ENCODE measurements around the gene DHRS3.

DHRS3 gene

GRCh38 chr1:12614402-12615158 is 3.4 kb downstream of the DHRS3 start:
- DNase-seq (ENCODE audit: low read depth), result no peak
- TF ChIP-seq, protein P1, sequence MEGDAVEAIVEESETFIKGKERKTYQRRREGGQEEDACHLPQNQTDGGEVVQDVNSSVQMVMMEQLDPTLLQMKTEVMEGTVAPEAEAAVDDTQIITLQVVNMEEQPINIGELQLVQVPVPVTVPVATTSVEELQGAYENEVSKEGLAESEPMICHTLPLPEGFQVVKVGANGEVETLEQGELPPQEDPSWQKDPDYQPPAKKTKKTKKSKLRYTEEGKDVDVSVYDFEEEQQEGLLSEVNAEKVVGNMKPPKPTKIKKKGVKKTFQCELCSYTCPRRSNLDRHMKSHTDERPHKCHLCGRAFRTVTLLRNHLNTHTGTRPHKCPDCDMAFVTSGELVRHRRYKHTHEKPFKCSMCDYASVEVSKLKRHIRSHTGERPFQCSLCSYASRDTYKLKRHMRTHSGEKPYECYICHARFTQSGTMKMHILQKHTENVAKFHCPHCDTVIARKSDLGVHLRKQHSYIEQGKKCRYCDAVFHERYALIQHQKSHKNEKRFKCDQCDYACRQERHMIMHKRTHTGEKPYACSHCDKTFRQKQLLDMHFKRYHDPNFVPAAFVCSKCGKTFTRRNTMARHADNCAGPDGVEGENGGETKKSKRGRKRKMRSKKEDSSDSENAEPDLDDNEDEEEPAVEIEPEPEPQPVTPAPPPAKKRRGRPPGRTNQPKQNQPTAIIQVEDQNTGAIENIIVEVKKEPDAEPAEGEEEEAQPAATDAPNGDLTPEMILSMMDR (IDR thresholded peaks at IDR 0.05; ENCODE audit: low read depth, low read length, missing control alignments), result peak; percentile 5
- in situ Hi-C loops (cut with HindIII; ENCODE audit: low sequenced_read_pairs), result no loop called here
- peak overlapping the region; percentile 92 for H3K4me3 ChIP-seq (ENCODE audit: low read depth, low read length)

DNA sequence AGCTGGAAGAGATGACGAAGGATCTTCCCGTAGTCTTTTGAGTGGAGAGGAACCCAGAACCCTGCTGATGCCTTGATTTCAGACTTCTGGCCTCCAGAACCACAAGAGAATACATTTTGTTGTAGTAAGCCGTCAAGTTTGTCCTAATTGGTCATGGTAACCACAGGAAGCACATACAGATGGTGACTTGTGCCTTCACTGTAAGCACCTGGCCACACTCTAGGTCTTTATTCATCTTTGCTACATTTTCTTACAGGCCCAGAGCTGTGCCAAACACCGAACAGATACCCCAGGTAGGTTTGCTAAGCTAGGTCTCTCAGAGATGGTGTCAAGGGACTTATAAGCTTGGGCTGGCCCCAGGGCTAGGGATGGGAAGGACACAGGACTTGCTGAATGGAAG is 4.8 kb downstream of the DHRS3 start:
- H3K4me3 ChIP-seq (ENCODE audit: low read depth, low read length), result peak overlapping the region; percentile 92
- in situ Hi-C loops (cut with HindIII; ENCODE audit: low sequenced_read_pairs), result no loop called here
- TF ChIP-seq, protein P1 (IDR thresholded peaks at IDR 0.05; ENCODE audit: low read depth, low read length, missing control alignments), result no peak
- DNase-seq (ENCODE audit: low read depth), result no peak

GRCh38 chr1:12610941-12611340 is 7.1 kb downstream of the DHRS3 start:
- no peak for DNase-seq (ENCODE audit: low read depth)
- no peak overlapping the region for H3K4me3 ChIP-seq (ENCODE audit: low read depth, low read length)
- TF ChIP-seq, protein P1 (IDR thresholded peaks at IDR 0.05; ENCODE audit: low read depth, low read length, missing control alignments), result no peak
- in situ Hi-C loops (cut with HindIII; ENCODE audit: low sequenced_read_pairs), result no loop called here

DNA sequence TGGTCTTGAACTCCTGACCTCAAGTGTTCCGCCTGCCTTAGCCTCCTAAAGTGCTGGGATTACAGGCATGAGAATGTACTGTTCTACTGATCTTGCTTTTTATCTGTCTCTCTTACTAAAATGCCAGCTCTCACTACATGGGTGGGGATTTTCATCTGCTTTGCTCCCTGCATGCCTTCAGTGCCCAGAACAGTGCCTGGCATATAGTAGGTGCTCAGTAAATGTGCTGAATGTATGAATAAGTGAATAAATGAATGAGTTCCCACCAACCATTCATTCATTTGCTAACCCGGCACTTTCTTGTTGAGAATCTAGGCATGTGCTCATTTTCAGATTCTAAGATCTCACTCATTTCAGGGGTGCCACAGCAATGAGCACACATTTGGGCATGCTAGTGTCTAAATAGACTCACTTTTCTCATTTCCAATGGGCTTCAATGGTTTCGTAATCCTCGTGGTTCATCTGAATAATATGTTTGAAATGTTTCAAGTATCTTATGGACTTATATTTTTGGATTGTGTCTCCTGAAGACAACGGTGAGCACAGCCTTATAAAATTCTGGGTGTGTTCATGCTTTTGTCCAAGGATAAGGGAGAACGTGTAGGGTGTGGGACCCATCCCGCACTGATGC is 7.6 kb downstream of the DHRS3 start:
- in situ Hi-C loops (cut with HindIII; ENCODE audit: low sequenced_read_pairs), result no loop called here
- DNase-seq (ENCODE audit: low read depth), result no peak
- no peak overlapping the region for H3K4me3 ChIP-seq (ENCODE audit: low read depth, low read length)
- TF ChIP-seq, protein P1 (IDR thresholded peaks at IDR 0.05; ENCODE audit: low read depth, low read length, missing control alignments), result no peak

DNA sequence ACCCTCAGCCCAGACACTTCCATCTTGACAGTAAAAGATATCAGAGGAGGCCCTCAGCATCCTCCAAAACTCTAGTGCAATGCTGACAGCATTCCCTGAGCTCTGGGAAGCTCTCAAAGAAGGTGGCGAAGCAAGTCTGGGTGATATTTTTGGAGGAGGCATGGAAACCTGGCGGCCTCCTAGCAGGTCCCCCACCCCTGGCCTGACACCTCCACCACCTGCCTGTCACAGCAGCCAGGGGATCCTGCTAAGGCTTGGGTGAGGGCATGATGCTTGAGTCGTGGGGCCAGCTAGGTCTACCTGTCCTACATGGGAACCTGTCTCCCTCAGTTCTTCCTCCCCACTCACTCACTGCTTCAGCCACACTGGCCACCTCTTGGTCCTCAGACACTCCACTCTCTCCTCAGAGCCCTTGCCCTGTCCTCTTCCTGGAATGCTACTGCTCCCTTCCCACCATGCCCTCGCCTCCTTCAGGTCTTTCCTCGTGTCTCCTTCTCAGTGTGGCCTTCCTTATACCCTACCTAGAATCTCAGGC is 8.5 kb downstream of the DHRS3 start:
- no peak overlapping the region for H3K4me3 ChIP-seq (ENCODE audit: low read depth, low read length)
- in situ Hi-C loops (cut with HindIII; ENCODE audit: low sequenced_read_pairs), result no loop called here
- TF ChIP-seq, protein P1 (IDR thresholded peaks at IDR 0.05; ENCODE audit: low read depth, low read length, missing control alignments), result no peak
- no peak for DNase-seq (ENCODE audit: low read depth)

- TF ChIP-seq, protein P1 (IDR thresholded peaks at IDR 0.05; ENCODE audit: low read depth, low read length, missing control alignments), result no peak
- in situ Hi-C loops (cut with HindIII; ENCODE audit: low sequenced_read_pairs), result no loop called here
- H3K4me3 ChIP-seq (ENCODE audit: low read depth, low read length), result no peak overlapping the region
Observed at GRCh38 chr1:12608311-12608957, 9.6 kb downstream of the DHRS3 start.

More at GRCh38 chr1:12608311-12608957, 9.6 kb downstream of the DHRS3 start:
- DNase-seq (ENCODE audit: low read depth), result no peak

All from astrocyte of the cerebellum (primary cell).